Activated CD4-positive, alpha-beta T cell treated with anti-CD3 and anti-CD28 coated beads, Interleukin-10, Interleukin-2, amounts not matched to agents 100 ng/mL and 50 ng/mL, durations not matched to agents 16 hours and 8 hours (primary cell): ENCODE data around the gene KRTAP4-7.
"Not testable (repeated sequence)": the region's sequence is repeated elsewhere in the genome, so short reads cannot be mapped to it uniquely, and the experiment has no call there.

Source experiments
- DNase-seq: peaks from one replicate; pipeline ENCODE4 v3.0.0-alpha.2; 2020

KRTAP4-7 gene

DNA sequence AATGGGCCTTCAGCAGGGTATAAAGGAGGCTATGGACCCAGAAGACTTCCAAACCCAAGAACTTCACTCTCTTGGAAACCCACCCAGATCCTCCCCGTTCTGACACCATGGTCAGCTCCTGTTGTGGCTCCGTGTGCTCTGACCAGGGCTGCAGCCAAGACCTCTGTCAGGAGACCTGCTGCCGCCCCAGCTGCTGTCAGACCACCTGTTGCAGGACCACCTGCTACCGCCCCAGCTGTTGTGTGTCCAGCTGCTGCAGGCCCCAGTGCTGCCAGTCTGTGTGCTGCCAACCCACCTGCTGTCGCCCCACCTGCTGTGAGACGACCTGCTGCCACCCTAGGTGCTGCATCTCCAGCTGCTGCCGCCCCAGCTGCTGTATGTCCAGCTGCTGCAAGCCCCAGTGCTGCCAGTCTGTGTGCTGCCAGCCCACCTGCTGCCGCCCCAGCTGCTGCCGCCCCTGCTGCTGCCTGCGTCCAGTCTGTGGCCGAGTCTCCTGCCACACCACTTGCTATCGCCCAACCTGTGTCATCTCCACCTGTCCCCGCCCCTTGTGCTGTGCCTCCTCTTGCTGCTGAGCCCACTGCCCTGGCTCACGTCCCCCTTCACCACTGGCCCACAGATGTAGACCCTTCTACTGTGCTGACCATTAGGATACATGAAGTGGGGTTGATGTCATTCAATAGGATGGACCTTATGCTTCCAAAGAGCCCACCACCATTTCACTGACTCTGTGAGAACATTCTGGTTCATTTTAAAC, at the start of gene KRTAP4-7:
Gene KRTAP4-7 (plus strand): TSS at position 51 of the 757 bp plus-strand sequence. CDS start 57 bp downstream, at position 108.
- DNase-seq = not testable (repeated sequence)

DNA sequence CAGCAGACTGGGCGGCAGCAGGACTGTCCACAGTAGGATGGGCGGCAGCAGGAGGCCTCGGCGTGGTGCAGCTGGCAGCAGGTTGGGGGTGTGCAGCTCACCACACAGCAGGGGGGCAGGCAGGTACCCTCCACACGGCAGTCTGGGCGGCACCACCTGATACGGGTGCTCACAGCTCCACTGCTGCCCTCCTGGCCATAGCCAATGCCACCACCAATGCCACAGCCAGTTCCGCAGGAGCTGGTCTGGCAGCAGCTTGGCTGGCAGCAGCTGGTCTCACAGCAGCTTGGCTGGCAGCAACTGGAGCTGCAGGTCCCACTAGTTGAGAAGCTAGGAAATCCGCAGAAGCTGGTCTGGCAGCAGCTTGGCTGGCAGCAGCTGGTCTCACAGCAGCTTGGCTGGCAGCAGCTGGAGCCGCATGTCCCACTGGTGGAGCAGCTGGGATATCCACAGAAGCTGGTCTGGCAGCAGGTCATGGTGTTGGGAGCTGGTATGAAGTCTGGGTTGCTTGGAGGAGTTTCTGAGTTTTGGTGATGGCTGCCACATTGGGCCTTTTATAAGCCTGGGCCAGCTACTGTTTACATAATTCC, 49.5 kb upstream of the KRTAP4-7 start, which contains the start of gene KRTAP1-3:
Gene KRTAP1-3 (minus strand): TSS at position 529 of the 590 bp plus-strand sequence. CDS start 53 bp downstream, at position 476.
- DNase-seq = not testable (repeated sequence)

DNA sequence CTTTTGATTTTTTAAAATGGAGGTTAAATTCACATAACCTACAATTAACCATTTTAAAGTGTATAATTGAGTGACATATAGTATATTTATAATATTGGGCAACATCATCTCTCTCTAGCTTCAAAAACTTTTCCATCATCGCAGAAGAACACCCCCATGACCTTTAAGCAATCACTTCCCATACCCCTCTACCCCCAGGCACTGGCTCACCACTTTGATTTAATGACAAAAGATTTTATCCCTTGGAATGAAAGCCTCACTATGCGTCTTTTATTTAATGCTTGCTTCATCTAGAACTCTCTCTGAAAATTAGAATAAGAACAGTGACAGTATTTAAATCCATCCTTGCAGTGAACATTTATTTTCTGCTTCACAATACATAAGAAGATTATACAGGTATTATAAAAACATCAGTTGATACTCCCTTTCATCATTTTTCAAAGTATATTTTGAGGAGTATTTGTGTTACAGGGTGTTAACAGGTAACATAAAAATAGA, 46.0 kb upstream of the KRTAP4-7 start:
- DNase-seq = no peak

DNA sequence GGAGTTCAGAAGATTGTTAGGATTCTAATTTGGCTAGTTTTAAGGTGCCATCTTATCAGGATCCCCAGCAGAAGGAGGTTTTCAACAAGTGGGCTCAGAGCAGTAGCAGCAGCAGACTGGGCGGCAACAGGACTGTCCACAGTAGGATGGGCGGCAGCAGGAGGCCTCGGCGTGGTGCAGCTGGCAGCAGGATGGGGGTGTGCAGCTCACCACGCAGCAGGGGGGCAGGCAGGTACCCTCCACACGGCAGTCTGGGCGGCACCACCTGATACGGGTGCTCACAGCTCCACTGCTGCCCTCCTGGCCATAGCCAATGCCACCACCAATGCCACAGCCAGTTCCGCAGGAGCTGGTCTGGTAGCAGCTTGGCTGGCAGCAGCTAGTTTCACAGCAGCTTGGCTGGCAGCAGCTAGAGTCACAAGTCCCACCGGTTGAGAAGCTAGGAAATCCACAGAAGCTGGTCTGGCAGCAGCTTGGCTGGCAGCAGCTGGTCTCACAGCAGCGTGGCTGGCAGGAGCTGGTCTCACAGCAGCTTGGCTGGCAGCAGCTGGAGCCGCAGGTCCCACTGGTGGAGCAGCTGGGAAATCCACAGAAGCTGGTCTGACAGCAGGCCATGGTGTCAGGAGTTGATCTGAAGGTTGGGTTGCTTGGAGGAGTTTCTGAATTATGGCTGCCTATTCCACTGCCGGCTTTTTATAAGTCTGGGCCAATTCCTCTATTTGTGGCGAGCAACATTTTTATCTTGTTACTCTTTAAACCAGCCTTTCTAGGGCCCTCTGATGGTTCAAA, 43.0 kb upstream of the KRTAP4-7 start, which contains the start of gene KRTAP1-1:
Gene KRTAP1-1 (minus strand): TSS at position 668 of the 789 bp plus-strand sequence. CDS start 53 bp downstream, at position 615.
- DNase-seq = not testable (repeated sequence)

DNA sequence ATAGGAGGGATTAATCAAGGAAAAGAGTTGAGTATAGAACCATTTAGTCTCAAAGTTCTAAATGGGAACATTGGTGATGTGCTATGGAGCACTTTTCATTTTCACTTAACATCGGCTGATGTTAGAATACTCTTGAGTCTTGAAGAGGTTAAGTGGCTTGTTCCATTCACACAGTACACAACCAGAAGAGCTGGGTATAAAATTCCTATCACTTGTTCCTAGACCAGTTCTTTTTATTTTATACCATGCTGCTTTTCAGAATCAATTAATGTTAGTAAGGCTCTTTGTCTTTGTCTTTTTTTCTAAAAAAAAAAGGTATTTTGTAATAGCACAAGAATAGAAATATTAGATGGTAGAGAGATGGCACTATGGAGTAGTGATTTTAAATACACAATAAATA, 41.0 kb upstream of the KRTAP4-7 start:
- DNase-seq = no peak

DNA sequence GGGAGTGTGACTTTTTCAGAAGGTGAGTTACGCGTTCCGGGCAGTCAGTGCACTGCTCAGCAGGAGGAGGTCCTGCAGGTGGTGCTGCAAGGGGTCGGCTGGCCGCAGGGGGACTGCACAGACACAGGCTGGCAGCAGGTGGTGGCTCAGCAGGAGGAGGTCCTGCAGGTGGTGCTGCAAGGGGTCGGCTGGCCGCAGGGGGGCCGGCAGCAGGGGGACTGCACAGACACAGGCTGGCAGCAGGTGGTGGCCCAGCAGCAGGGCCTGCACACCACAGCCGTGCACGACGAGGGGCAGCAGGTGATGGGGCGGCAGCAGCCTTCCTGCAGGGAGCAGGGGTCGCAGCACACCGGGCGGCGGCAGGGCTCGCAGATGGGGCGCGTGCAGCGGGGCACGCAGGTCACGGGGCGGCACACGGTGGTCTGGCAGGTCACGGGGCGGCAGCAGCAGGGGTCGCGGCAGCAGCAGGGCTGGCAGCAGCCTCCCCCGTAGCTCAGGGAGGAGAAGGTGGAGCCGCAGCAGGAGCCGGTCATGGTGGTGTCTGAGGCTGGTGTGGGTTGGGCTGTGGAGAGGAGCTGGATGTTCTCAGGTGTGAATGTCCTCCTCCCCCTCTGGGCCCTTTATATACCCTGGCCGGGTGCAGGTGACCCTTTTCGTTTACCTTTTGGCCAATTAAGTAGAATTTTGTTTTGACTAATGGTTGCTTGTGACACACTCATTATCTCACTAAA, 37.0 kb upstream of the KRTAP4-7 start, which contains the start of gene KRTAP2-1:
Gene KRTAP2-1 (minus strand): TSS at position 582 of the 731 bp plus-strand sequence. CDS start 49 bp downstream, at position 533.
- not testable (repeated sequence) for DNase-seq

DNA sequence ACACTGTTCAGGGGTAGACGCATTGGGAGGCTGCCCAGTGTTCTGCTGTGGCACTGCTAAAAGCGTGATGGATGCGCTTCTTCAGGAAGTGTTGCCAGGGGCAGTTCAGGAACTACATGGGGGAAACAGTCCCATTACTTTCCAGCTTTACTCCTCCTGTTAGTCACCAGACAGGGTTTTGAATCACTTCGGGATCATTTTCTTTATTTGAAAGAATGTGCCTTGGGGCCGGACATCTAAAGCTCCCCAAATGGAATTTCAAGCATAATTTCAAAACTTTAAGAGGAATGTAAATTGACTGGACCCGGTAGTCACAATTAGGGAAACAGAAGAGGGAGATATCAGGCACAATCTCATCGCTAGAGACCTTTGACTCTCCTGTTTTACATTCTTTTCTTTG, 35.5 kb upstream of the KRTAP4-7 start:
- DNase-seq = no peak

DNA sequence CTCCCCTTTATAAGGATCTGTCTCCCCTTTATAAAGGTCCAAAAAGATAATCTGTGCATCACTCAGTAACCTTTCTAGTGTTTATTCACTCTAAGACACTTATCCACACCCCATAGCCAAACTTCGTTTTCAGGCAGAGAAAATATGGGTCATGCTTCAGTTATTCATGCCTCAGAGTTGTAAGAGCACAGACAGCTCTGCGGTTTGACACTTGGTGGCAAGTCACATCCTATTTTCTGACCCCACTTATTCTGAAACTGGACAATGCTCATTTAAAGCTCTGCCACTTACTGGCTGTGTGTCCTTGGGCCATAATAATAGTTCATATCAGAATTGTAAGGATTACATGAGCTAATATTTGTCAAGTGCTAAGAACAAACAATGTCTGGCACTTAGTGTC, 34.8 kb upstream of the KRTAP4-7 start:
- DNase-seq = no peak

DNA sequence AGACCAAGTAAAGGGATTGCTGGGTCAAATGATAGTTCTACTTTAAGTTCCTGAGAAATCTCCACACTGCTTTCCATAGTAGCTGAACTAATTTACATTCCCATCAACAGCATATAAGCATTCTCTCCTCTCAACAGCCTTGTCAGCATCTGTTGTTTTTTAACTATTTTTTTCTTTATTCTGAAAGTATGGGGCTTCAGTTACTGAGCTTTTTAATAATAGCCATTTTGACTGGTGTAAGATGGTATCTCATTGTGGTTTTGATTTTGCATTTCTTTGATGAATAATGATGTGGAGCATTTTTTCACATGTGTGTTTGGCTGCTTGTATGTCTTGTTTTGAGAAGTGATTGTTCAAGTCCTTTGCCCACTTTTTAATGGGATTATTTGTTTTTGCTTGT, 31.4 kb upstream of the KRTAP4-7 start:
- DNase-seq = no peak

DNA sequence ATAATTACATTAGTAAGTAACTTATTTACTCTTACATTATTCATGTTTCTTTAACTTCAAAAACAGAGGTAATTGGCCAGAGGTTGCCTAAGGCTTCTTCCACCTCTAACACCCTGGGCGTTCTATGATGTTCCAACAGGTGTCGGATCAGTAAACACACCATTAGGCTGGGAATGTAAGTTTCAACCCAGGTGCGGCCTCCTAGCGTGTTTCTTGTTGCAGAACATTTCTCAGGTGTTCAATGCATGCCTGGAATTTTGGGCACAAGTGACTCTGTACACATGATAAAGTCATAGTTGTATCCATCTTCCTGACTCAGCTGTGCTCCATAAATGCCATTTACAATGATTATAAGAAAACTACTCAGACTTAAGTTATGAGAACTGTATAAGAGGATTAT, 29.9 kb upstream of the KRTAP4-7 start:
- no peak for DNase-seq

DNA sequence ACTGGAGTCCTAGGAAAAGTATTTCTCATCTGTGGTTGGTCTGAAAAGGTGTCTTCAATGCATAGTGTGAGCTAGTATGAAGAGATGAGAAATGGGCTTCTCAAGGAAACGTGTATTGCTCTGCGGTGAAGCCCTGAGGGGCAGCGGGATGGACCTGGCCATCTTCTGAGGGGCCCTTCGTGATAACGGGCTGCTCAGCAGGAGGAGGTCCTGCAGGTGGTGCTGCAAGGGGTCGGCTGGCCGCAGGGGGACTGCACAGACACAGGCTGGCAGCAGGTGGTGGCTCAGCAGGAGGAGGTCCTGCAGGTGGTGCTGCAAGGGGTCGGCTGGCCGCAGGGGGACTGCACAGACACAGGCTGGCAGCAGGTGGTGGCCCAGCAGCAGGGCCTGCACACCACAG, 29.4 kb upstream of the KRTAP4-7 start:
- DNase-seq = not testable (repeated sequence)

DNA sequence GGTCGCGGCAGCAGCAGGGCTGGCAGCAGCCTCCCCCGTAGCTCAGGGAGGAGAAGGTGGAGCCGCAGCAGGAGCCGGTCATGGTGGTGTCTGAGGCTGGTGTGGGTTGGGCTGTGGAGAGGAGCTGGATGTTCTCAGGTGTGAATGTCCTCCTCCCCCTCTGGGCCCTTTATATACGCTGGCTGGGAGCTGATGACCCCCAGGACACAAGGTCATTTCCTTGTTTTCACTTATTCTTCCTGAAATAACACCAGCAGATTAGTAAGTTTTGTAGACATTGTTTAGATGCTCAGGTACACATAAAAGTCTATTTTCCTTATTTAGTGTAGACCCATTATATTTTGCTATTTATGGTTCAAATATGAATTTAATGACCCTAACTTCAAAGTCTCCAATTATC, 28.8 kb upstream of the KRTAP4-7 start, which contains the start of gene KRTAP2-2:
Gene KRTAP2-2 (minus strand): TSS at position 101 of the 400 bp plus-strand sequence. CDS start 19 bp downstream, at position 82.
- not testable (repeated sequence) for DNase-seq

DNA sequence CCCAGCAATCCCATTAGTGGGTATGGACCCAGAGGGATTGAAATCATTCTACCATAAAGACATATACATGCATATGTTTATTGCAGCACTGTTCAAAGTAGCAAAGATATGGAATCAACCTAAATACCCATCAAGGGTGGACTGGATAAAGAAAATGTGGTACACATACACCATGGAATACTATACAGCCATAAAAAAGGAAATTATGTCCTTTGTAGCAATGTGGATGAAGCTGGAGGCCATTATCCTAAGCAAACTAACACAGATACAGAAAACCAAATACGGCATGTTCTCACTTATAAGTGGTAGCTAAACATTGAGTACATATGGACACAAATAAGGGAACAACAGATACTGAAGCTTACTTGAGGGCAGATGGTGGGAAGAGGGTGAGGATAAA, 26.4 kb upstream of the KRTAP4-7 start:
- DNase-seq = no peak

DNA sequence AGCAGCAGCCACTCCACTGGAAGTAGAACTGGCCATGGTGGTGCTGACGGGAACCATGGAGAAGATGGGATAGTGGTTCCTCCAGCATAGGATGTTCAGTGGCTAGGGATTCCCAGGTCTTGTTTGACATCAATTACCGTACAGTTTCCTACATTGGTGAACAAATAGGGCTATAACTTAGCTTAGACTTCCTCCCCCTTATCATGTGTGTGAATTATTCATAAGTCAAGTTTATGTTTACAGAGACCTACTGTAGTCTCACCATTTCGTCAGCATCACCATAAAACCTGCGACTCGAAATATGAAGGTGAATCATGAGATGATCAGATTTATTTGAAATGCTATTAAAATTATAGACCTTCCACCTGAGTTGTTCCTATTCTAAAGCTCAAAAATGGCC, 25.2 kb upstream of the KRTAP4-7 start:
- no peak for DNase-seq

DNA sequence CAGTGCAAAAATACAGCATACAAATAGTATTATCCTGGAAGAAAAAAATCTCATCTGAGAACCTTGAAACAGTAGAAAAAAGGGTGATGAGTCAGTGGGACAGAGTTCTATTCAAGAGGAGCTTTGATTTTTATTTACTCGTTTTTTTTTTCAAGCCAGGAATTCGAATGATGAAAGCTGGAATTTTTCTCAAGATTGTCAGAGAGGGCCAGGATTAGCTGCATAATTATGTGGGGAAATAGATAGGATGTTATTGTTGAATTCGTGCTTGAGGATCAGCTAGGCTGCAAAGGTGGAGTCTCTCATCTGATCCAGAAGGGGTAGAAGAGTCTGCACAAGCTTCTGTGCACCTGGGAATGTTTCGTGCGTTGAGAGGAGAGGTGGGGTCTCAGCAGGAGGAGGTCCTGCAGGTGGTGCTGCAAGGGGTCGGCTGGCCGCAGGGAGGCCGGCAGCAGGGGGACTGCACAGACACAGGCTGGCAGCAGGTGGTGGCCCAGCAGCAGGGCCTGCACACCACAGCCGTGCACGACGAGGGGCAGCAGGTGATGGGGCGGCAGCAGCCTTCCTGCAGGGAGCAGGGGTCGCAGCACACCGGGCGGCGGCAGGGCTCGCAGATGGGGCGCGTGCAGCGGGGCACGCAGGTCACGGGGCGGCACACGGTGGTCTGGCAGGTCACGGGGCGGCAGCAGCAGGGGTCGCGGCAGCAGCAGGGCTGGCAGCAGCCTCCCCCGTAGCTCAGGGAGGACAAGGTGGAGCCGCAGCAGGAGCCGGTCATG, 24.5 kb upstream of the KRTAP4-7 start:
- not testable (repeated sequence) for DNase-seq

DNA sequence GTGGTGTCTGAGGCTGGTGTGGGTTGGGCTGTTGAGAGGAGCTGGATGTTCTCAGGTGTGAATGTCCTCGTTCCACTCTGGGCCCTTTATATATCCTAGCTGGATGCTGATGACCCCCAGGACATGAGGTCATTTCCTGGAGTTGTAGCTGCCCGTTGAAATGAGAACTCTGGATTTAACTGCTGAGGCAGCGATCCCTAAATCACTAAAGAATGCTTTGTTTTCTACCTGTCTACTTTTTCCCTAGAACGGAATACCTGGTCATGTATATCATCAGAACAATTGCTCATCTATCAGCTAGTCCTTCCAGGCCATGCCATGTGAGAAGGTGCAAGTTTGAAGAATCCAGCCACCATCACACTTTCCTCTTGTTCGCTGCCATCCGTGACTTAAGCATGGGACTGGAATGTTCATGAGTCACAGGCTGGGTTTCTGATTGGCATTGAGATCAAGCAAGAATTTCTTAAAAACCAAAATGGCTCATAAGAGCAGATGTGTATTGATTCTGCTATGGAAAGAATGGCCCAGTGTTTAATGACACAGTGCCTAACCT, 23.8 kb upstream of the KRTAP4-7 start, which contains the start of gene KRTAP2-3:
Gene KRTAP2-3 (minus strand): TSS at position 63 of the 553 bp plus-strand sequence. CDS start 64 bp downstream, outside the sequence.
- DNase-seq = no peak

DNA sequence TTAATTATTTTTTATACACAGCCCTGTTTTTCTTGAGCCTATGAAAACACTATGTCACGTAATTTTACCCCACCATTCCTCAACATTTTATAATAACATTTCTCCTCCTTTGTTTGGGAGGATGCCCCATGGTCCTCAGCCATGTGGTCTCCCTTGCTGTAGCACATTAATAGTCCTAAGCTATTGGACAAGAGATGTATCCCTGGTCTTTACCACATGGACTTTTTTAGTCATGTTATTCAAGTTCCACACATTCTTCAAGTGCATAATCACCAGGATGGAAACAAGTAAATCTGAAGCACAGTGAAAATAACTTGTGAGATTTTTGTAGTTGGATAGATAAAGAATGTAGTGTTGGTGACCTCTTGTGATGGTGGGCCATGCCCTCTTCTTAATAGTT, 22.0 kb upstream of the KRTAP4-7 start:
- DNase-seq = no peak

DNA sequence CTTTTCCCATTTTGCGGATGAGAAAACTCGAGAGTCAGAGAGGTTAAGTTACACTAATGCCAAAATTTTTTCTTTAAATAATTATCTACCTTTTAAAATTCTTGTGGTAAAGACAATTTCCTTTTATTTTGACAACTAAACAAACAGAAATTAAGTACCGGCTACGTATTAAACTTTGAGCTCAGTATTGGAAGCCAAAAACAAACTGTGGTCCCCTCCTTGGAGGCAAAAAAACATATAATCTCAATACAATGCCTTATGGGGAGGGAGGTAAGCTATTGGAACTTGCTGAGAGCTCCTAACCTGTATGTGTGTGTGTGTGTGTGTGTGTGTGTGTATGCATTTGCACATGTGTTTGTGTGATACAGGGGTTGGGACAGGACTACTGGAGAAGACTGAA, 20.5 kb upstream of the KRTAP4-7 start:
- DNase-seq = no peak

DNA sequence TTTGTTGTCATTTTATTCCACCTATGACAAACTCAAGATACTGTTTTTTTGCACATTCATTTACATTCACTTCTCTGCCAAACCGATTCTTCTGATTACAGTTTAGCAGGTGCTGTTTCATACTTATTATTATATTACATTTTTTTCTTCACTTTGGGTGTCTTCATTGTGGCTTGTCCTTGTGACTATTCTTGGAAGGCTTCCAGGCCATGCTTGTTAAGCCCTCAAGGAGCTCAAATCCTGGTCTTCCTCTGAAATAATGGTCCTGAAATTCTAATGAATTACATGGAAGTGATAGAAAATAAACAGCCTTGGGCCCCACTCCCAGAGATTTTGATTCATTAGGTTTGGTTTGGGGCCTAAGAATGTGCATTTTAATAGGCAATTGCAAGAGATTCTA, 19.6 kb upstream of the KRTAP4-7 start:
- no peak for DNase-seq

DNA sequence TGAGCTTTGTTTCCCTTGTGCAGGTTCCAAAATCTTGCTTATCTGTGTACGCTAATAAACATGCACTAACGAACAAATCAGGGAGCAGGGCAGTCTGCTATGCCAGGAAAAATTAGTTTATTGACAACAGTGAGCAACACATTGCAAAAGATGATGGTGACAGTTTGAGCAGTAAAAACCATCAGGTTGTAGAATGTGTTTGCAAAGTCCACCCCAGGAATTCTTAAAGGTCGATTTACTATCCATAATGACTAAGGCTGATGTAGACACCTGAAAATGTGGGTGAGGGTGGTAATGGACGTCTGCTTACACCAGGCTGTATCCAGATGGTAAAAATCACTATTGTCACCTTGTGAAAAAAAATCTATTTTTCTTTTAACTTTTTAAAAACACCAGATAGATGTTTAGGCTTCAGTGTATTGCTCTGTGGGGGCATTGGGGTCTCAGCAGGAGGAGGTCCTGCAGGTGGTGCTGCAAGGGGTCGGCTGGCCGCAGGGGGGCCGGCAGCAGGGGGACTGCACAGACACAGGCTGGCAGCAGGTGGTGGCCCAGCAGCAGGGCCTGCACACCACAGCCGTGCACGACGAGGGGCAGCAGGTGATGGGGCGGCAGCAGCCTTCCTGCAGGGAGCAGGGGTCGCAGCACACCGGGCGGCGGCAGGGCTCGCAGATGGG, 18.8 kb upstream of the KRTAP4-7 start:
- not testable (repeated sequence) for DNase-seq
